Measurements from ENCODE around the gene COQ8B.

DNA sequence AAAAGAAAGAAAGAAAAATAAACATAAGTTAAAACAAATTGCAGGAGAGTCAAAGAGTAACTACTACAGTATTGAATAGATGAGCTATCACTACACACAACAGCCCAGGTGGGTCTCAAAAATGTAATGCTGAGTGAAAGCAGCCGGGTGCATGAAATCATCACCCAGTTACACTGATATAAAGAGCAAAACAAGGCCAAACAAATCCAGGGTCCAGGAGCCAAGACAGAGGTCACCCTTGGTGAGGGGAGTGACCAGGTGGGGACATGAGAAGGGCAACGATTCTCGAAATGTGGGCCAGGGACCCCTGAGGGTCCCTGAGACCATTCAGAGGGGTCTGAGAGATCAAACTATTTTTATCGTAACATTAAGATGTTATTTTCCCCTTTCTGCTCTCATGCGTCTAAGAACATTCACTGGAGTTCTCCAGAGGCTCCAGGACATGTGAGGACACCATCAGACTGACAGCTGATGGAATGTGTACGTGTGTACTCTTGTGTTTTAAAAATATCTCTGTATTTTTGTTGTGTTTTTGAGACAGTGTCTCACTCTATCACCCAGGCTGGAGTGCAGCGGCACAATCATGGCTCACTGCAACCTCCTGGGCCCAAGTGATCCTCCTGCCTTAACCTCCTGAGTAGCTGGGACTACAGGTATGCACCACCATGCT lies 10.6 kb downstream of the COQ8B start:
- TF ChIP-seq, protein P1, sequence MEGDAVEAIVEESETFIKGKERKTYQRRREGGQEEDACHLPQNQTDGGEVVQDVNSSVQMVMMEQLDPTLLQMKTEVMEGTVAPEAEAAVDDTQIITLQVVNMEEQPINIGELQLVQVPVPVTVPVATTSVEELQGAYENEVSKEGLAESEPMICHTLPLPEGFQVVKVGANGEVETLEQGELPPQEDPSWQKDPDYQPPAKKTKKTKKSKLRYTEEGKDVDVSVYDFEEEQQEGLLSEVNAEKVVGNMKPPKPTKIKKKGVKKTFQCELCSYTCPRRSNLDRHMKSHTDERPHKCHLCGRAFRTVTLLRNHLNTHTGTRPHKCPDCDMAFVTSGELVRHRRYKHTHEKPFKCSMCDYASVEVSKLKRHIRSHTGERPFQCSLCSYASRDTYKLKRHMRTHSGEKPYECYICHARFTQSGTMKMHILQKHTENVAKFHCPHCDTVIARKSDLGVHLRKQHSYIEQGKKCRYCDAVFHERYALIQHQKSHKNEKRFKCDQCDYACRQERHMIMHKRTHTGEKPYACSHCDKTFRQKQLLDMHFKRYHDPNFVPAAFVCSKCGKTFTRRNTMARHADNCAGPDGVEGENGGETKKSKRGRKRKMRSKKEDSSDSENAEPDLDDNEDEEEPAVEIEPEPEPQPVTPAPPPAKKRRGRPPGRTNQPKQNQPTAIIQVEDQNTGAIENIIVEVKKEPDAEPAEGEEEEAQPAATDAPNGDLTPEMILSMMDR (IDR thresholded peaks at IDR 0.05; ENCODE audit: low read depth, low read length): no peak
- TF ChIP-seq, protein P2, sequence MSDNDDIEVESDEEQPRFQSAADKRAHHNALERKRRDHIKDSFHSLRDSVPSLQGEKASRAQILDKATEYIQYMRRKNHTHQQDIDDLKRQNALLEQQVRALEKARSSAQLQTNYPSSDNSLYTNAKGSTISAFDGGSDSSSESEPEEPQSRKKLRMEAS (IDR thresholded peaks at IDR 0.05; ENCODE audit: low read depth, low read length): no peak
- TF ChIP-seq POLR2A (IDR thresholded peaks at IDR 0.05; ENCODE audit: extremely low read depth, insufficient read length) (no peak), MYC (IDR thresholded peaks at IDR 0.05; ENCODE audit: low read depth, low read length) (no peak)
